HepG2 (cell line): ENCODE results near the gene CGNL1. TPM values are rescaled to one million over a fixed set of nuclear protein-coding genes. Genes with fewer than 3 reads are reported as not detected.

Experiments
- BCLAF1 ChIP-seq: fragments of 450-650 bp; IDR thresholded peaks from 2 replicates; pipeline ENCODE4 v1.6.1; 2017; ENCODE audit warnings: mild to moderate bottlenecking
- BRCA1 ChIP-seq: sonication (generic); formaldehyde crosslinking; IDR thresholded peaks from 2 replicates; pipeline ENCODE4 v1.4.0; 2020; ENCODE audit warnings: missing genetic modification reagents
- CENPBD1 ChIP-seq: sonication (generic); formaldehyde crosslinking; IDR thresholded peaks from 2 replicates; pipeline ENCODE4 v1.8.0; 2022; ENCODE audit warnings: missing genetic modification reagents, low read depth, mild to moderate bottlenecking, borderline replicate concordance
- HCFC1 ChIP-seq: fragments of 150-350 bp; IDR thresholded peaks from 2 replicates; pipeline ENCODE4 v1.6.1; 2014; ENCODE audit warnings: low read depth, low read length
- HNRNPLL ChIP-seq: fragments of 200-400 bp; formaldehyde crosslinking; IDR thresholded peaks from 2 replicates; pipeline ENCODE4 v1.6.1; 2017; ENCODE audit warnings: mild to moderate bottlenecking, low read depth, low read length; ENCODE audit not compliant: poor library complexity, severe bottlenecking
- KDM6A ChIP-seq: IDR thresholded peaks from 2 replicates; pipeline ENCODE4 v1.6.1; 2016; ENCODE audit warnings: low read depth
- MED1 ChIP-seq: sonication (generic); formaldehyde crosslinking; IDR thresholded peaks from 2 replicates; pipeline ENCODE4 v1.4.0; 2020; ENCODE audit warnings: missing genetic modification reagents
- MZF1 ChIP-seq: sonication (generic); formaldehyde crosslinking; IDR thresholded peaks from 2 replicates; pipeline ENCODE4 v1.8.1; 2023; ENCODE audit warnings: mild to moderate bottlenecking, missing genetic modification reagents, borderline replicate concordance
- NFIB ChIP-seq: sonication (generic); formaldehyde crosslinking; IDR thresholded peaks from 2 replicates; pipeline ENCODE4 v1.9.0; 2021; ENCODE audit warnings: missing genetic modification reagents, mild to moderate bottlenecking, borderline replicate concordance
- NR2C2 ChIP-seq: sonication (generic); formaldehyde crosslinking; IDR thresholded peaks from 2 replicates; pipeline ENCODE4 v1.4.0; 2020; ENCODE audit warnings: missing genetic modification reagents, mild to moderate bottlenecking, moderate library complexity, borderline replicate concordance
- PHB2 ChIP-seq: fragments of 450-650 bp; IDR thresholded peaks from 2 replicates; pipeline ENCODE4 v1.6.1; 2018; ENCODE audit not compliant: partially characterized antibody
- POLR2G ChIP-seq: fragments of 200-400 bp; formaldehyde crosslinking; IDR thresholded peaks from 2 replicates; pipeline ENCODE4 v1.6.1; 2018; ENCODE audit warnings: mild to moderate bottlenecking, low read depth, low read length, moderate library complexity
- RAD51 ChIP-seq: fragments of 450-650 bp; IDR thresholded peaks from 2 replicates; pipeline ENCODE4 v1.6.1; 2016; ENCODE audit warnings: borderline replicate concordance
- SALL2 ChIP-seq: sonication (generic); formaldehyde crosslinking; IDR thresholded peaks from 2 replicates; pipeline ENCODE4 v1.8.1; 2023; ENCODE audit warnings: mild to moderate bottlenecking, missing genetic modification reagents, inconsistent platforms
- TARDBP ChIP-seq: sonication (generic); formaldehyde crosslinking; IDR thresholded peaks from 2 replicates; pipeline ENCODE4 v1.8.0; 2022; ENCODE audit warnings: mild to moderate bottlenecking, missing genetic modification reagents
- YY1 ChIP-seq: IDR thresholded peaks from 2 replicates; pipeline ENCODE4 v1.6.1; 2011; ENCODE audit warnings: low read length, low read depth, moderate library complexity, mild to moderate bottlenecking; ENCODE audit not compliant: insufficient read depth, insufficient replicate concordance
- ZNF12 ChIP-seq: sonication (generic); formaldehyde crosslinking; IDR thresholded peaks from 2 replicates; pipeline ENCODE4 v1.5.0; 2020; ENCODE audit warnings: missing genetic modification reagents
- ZNF251 ChIP-seq: sonication (generic); formaldehyde crosslinking; IDR thresholded peaks from 2 replicates; pipeline ENCODE4 v1.9.0; 2021; ENCODE audit warnings: mild to moderate bottlenecking, missing genetic modification reagents
- ZNF282 ChIP-seq: fragments of 450-650 bp; IDR thresholded peaks from 2 replicates; pipeline ENCODE4 v1.6.1; 2018; ENCODE audit not compliant: partially characterized antibody
- ZNF296 ChIP-seq: sonication (generic); formaldehyde crosslinking; conservative IDR thresholded peaks from 2 replicates; pipeline ENCODE4 v1.5.0; 2020; ENCODE audit warnings: mild to moderate bottlenecking, missing genetic modification reagents
- ZNF354B ChIP-seq: sonication (generic); formaldehyde crosslinking; IDR thresholded peaks from 2 replicates; pipeline ENCODE4 v1.8.0; 2022; ENCODE audit warnings: mild to moderate bottlenecking, missing genetic modification reagents
- ZNF615 ChIP-seq: sonication (generic); formaldehyde crosslinking; IDR thresholded peaks from 2 replicates; pipeline ENCODE4 v1.5.0; 2020; ENCODE audit warnings: mild to moderate bottlenecking, missing genetic modification reagents, borderline replicate concordance
- ZNF709 ChIP-seq: sonication (generic); formaldehyde crosslinking; IDR thresholded peaks from 2 replicates; pipeline ENCODE4 v1.5.0; 2020; ENCODE audit warnings: mild to moderate bottlenecking, missing genetic modification reagents
- ZNF747 ChIP-seq: sonication (generic); formaldehyde crosslinking; IDR thresholded peaks from 2 replicates; pipeline ENCODE4 v1.8.1; 2023; ENCODE audit warnings: missing genetic modification reagents, mild to moderate bottlenecking, borderline replicate concordance
- ZNF75D ChIP-seq: sonication (generic); formaldehyde crosslinking; IDR thresholded peaks from 2 replicates; pipeline ENCODE4 v1.8.1; 2023; ENCODE audit warnings: missing genetic modification reagents, mild to moderate bottlenecking, borderline replicate concordance
- polyA plus RNA-seq, 8 experiments: library from polyadenylated mRNA; depleted of rRNA in 3 of 8; stranded (reverse) in 7 of 8; unstranded in 1 of 8; fragments of >200 nt; fragmentation: Illumina TruSeq in 4 of 8; extraction: Trizol in 4 of 8; gene quantifications; 2 replicates each; pipeline versions ENCODE4 v1.2.1 to v1.2.3, GENCODE V29; 2011 to 2016; ENCODE audit warnings: low read depth in 4 of 8, missing spikeins in 1 of 8, mixed read lengths in 1 of 8; ENCODE audit not compliant: insufficient read depth in 1 of 8
- total RNA-seq, 5 experiments: library from RNA; depleted of rRNA; stranded (reverse); fragments of >200 nt; fragmentation: Illumina TruSeq; extraction: Trizol; gene quantifications; 2 replicates each; pipeline ENCODE4 v1.2.3, GENCODE V29; 2016; ENCODE audit warnings: low read depth in 1 of 5
- TF ChIP-seq, protein P1 (sequence below): sonication (generic); formaldehyde crosslinking; IDR thresholded peaks from 2 replicates; pipeline ENCODE4 v1.9.0; 2021; ENCODE audit warnings: missing genetic modification reagents, mild to moderate bottlenecking, borderline replicate concordance

Gene CGNL1
- total and polyA plus RNA-seq, 2 of the 13 experiments (the other 11 are each of a cell fraction or from before 2014, with no cell fraction given), result 5.6 to 15.6 TPM

- no peak for TF ChIP-seq ZNF282
- TF ChIP-seq ZNF251 (CRISPR knock-in tag), result no peak
- TF ChIP-seq CENPBD1 (CRISPR knock-in tag), result no peak
- no peak for TF ChIP-seq ZNF354B (CRISPR knock-in tag)
- TF ChIP-seq MED1, result peak; percentile 96
- TF ChIP-seq BRCA1 (CRISPR knock-in tag), result no peak
- no peak for TF ChIP-seq NFIB (CRISPR knock-in tag)
- no peak for TF ChIP-seq ZNF296
- TF ChIP-seq POLR2G, result peak; percentile 89
- TF ChIP-seq YY1, result peak; percentile 18
- no peak for TF ChIP-seq HNRNPLL
- TF ChIP-seq ZNF615 (CRISPR knock-in tag), result no peak
- no peak for TF ChIP-seq BCLAF1
- no peak for TF ChIP-seq MZF1 (CRISPR knock-in tag)
- TF ChIP-seq NR2C2 (CRISPR knock-in tag), result peak; percentile 60; the same call in 1 of the 2 replicates
- TF ChIP-seq RAD51, result no peak
- peak; percentile 85; the same call in 1 of the 2 replicates for TF ChIP-seq ZNF747 (CRISPR knock-in tag)
- TF ChIP-seq KDM6A, result peak; percentile 93
- no peak for TF ChIP-seq ZNF75D
- TF ChIP-seq PHB2, result no peak
- TF ChIP-seq TARDBP (CRISPR knock-in tag), result peak; percentile 90
- TF ChIP-seq ZNF12 (CRISPR knock-in tag), result peak; percentile 98
- TF ChIP-seq ZNF709 (CRISPR knock-in tag), result no peak
- TF ChIP-seq HCFC1, result no peak
- TF ChIP-seq, protein P1, sequence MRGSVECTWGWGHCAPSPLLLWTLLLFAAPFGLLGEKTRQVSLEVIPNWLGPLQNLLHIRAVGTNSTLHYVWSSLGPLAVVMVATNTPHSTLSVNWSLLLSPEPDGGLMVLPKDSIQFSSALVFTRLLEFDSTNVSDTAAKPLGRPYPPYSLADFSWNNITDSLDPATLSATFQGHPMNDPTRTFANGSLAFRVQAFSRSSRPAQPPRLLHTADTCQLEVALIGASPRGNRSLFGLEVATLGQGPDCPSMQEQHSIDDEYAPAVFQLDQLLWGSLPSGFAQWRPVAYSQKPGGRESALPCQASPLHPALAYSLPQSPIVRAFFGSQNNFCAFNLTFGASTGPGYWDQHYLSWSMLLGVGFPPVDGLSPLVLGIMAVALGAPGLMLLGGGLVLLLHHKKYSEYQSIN, result no peak
- TF ChIP-seq SALL2, result peak; percentile 65
Observed at GRCh38 chr15:57496946-57497869, 120.9 kb downstream of the CGNL1 start (continued).
